ENCODE measurements around the gene NFRKB. TPM values are rescaled to one million over a fixed set of nuclear protein-coding genes. Genes with fewer than 3 reads are reported as not detected.
A peak's percentile ranks its signal among the peaks of the same experiment; 100 is the strongest.

Gene NFRKB
- total RNA-seq (25.2 TPM), polyA plus RNA-seq (ENCODE audit: insufficient read depth, low read depth, low replicate concordance) (7.0 TPM)
- long read RNA-seq, donor 1: 0 reads
- long read RNA-seq, donor 2: 0 reads
- long read RNA-seq, donor 3: 0 reads
- long read RNA-seq, donor 4: 0 reads
- long read RNA-seq, donor 5: 0 reads
- long read RNA-seq, donor 6: 0 reads
- long read RNA-seq, donor 7, partial matches to known transcripts: 4 of 9 reads
- long read RNA-seq, donor 7, other reads (novel, unspliced or antisense): 5 of 9 reads
- long read RNA-seq, donor 8: 0 reads
- long read RNA-seq, donor 9: 0 reads
- long read RNA-seq, donor 10, partial matches to known transcripts: 5 of 5 reads
- long read RNA-seq, donor 10, other reads (novel, unspliced or antisense): 0 of 5 reads

- TF ChIP-seq, protein P1, sequence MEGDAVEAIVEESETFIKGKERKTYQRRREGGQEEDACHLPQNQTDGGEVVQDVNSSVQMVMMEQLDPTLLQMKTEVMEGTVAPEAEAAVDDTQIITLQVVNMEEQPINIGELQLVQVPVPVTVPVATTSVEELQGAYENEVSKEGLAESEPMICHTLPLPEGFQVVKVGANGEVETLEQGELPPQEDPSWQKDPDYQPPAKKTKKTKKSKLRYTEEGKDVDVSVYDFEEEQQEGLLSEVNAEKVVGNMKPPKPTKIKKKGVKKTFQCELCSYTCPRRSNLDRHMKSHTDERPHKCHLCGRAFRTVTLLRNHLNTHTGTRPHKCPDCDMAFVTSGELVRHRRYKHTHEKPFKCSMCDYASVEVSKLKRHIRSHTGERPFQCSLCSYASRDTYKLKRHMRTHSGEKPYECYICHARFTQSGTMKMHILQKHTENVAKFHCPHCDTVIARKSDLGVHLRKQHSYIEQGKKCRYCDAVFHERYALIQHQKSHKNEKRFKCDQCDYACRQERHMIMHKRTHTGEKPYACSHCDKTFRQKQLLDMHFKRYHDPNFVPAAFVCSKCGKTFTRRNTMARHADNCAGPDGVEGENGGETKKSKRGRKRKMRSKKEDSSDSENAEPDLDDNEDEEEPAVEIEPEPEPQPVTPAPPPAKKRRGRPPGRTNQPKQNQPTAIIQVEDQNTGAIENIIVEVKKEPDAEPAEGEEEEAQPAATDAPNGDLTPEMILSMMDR (IDR thresholded peaks at IDR 0.05; ENCODE audit: borderline replicate concordance, extremely low read depth, insufficient read depth): no peak
- intact Hi-C loops (cut with DNase I): no loop called here
- Histone ChIP-seq H3K4me1 (ENCODE audit: control insufficient read depth in 2 of 3, insufficient read depth in 2 of 3, low read depth in 1 of 3, low read length in 3 of 3) (peaks cover 0 to 10% (median 9%) of the 10 kb centered on the region in 3 donors), H3K9ac (ENCODE audit: low read length in 3 of 3) (peak within 1 kb of the TSS; percentile 44 to 77 (median 76)), H3K27me3 (ENCODE audit: control insufficient read depth, insufficient read depth, low read length) (no peaks in the 10 kb centered on the region), H3K4me3 (ENCODE audit: low read length in 3 of 3) (peak within 1 kb of the TSS; percentile 70 to 97 (median 90)), H3K9me3 (ENCODE audit: control insufficient read depth in 2 of 3, insufficient read depth in 1 of 3, low read length in 3 of 3) (no peaks in the 10 kb centered on the region), H3K27ac (ENCODE audit: low read depth in 2 of 2, low read length in 2 of 2) (peak within 1 kb of the TSS; percentile 51 to 56), H3K36me3 (ENCODE audit: control insufficient read depth in 2 of 3, insufficient read depth in 3 of 3, low read length in 3 of 3) (peaks cover 5 to 17% (median 7%) of the 10 kb centered on the region in 3 donors)
- peak; percentile 91 to 95 (median 94) for DNase-seq
- no peak for FAIRE-seq
These were observed at the start of gene NFRKB for GRCh38 chr11:129895126-129896041. NFRKB (minus strand) TSS chr11:129895578; CDS start chr11:129892849, 2,729 bp downstream.

- DNase-seq (no peak), FAIRE-seq (no peak)
- H3K27me3 ChIP-seq (ENCODE audit: control insufficient read depth, insufficient read depth, low read length): no peaks in the 10 kb centered on the region
- no peak overlapping the region for H3K9ac ChIP-seq (ENCODE audit: low read length in 3 of 3)
- H3K36me3 ChIP-seq (ENCODE audit: control insufficient read depth in 2 of 3, insufficient read depth in 3 of 3, low read length in 3 of 3): peaks cover 0 to 2% (median 0%) of the 10 kb centered on the region in 3 donors
- H3K9me3 ChIP-seq (ENCODE audit: control insufficient read depth in 2 of 3, insufficient read depth in 1 of 3, low read length in 3 of 3): no peaks in the 10 kb centered on the region
- H3K4me3 ChIP-seq (ENCODE audit: low read length in 3 of 3): no peak overlapping the region
- intact Hi-C loops (cut with DNase I): no loop called here
- no peaks in the 10 kb centered on the region for H3K4me1 ChIP-seq (ENCODE audit: control insufficient read depth in 2 of 3, insufficient read depth in 2 of 3, low read depth in 1 of 3, low read length in 3 of 3)
- TF ChIP-seq, protein P1 (IDR thresholded peaks at IDR 0.05; ENCODE audit: borderline replicate concordance, extremely low read depth, insufficient read depth): no peak
- H3K27ac ChIP-seq (ENCODE audit: low read depth in 2 of 2, low read length in 2 of 2): no peak overlapping the region
These were observed 49.3 kb upstream of the NFRKB start for GRCh38 chr11:129944696-129945095.

DNA sequence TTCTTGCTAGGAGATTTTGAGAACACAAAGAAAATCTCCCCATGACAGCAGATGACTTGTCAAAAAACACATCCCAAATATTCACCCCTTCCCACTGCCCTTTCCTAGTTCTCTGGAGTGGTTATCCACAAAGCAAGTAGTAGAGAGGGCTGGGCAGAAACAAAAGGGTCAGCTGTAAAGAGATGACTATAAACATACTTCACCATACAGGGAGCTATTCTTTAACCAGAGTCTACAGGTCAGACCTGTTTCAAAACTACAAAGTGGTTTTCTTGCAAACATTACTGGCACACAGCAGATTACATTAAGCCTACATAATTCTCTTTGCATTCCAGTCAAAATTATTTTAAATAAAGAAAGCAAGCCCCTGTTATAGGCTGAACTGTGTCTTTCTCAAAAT is 47.7 kb upstream of the NFRKB start:
- DNase-seq (peak in 2 of 5 donors; percentile 54 to 70), FAIRE-seq (no peak)
- Histone ChIP-seq H3K27me3 (ENCODE audit: control insufficient read depth, insufficient read depth, low read length) (no peaks in the 10 kb centered on the region), H3K9me3 (ENCODE audit: control insufficient read depth in 2 of 3, insufficient read depth in 1 of 3, low read length in 3 of 3) (no peaks in the 10 kb centered on the region), H3K36me3 (ENCODE audit: control insufficient read depth in 2 of 3, insufficient read depth in 3 of 3, low read length in 3 of 3) (peaks cover 0 to 2% (median 0%) of the 10 kb centered on the region in 3 donors), H3K27ac (ENCODE audit: low read depth in 2 of 2, low read length in 2 of 2) (no peak overlapping the region), H3K4me1 (ENCODE audit: control insufficient read depth in 2 of 3, insufficient read depth in 2 of 3, low read depth in 1 of 3, low read length in 3 of 3) (no peaks in the 10 kb centered on the region), H3K4me3 (ENCODE audit: low read length in 3 of 3) (no peak overlapping the region), H3K9ac (ENCODE audit: low read length in 3 of 3) (no peak overlapping the region)
- TF ChIP-seq, protein P1 (IDR thresholded peaks at IDR 0.05; ENCODE audit: borderline replicate concordance, extremely low read depth, insufficient read depth): no peak
- intact Hi-C loops (cut with DNase I): no loop called here

All from kidney (tissue), 22 donors.